ENCODE data around the gene PRLR. TPM values are rescaled to one million over a fixed set of nuclear protein-coding genes. Genes with fewer than 3 reads are reported as not detected.

The PRLR gene
- total RNA-seq, 2 experiments from 2014 or later: not detected

- H3K27me3 Mint-ChIP-seq: peaks cover 17% of the 10 kb centered on the region
- H3K4me1 Mint-ChIP-seq (ENCODE audit: low read depth): no peaks in the 10 kb centered on the region
- intact Hi-C loops (cut with micrococcal nuclease): loop anchor here (10.0 kb wide), 1 partner anchor 508 kb away; no protein-coding TSS in a partner anchor
- CTCF ChIA-PET: interaction anchor here (0.8 to 4.1 kb wide), 10 partner anchors 9 to 528 kb away, joined by 3 to 41 read pairs (median 4); no protein-coding TSS in a partner anchor
- POLR2A ChIA-PET: no interaction called here
- no peak overlapping the region for H3K27ac Mint-ChIP-seq
- ATAC-seq (no peak), DNase-seq (no peak)
- peaks cover 2% of the 10 kb centered on the region for H3K9me3 Mint-ChIP-seq
- no peaks in the 10 kb centered on the region for H3K36me3 Mint-ChIP-seq (ENCODE audit: low read depth)
- H3K4me3 Mint-ChIP-seq: no peak overlapping the region
- TF ChIP-seq CTCF (IDR thresholded peaks at IDR 0.05): no peak
Observed at GRCh38 chr5:35002459-35002858, 227.8 kb downstream of the PRLR start.

GRCh38 chr5:35001842-35002241, 228.4 kb downstream of the PRLR start:
- no peak for ATAC-seq
- DNase-seq: no peak
- POLR2A ChIA-PET: no interaction called here
- H3K4me1 Mint-ChIP-seq (ENCODE audit: low read depth): no peaks in the 10 kb centered on the region
- H3K27me3 Mint-ChIP-seq: peaks cover 15% of the 10 kb centered on the region
- intact Hi-C loops (cut with micrococcal nuclease): loop anchor here (10.0 kb wide), 1 partner anchor 507 kb away; no protein-coding TSS in a partner anchor
- H3K36me3 Mint-ChIP-seq (ENCODE audit: low read depth): no peaks in the 10 kb centered on the region
- no peak overlapping the region for H3K27ac Mint-ChIP-seq
- no peak for TF ChIP-seq CTCF (IDR thresholded peaks at IDR 0.05)
- no peak overlapping the region for H3K4me3 Mint-ChIP-seq
- no peaks in the 10 kb centered on the region for H3K9me3 Mint-ChIP-seq
- CTCF ChIA-PET: interaction anchor here (0.6 to 4.1 kb wide), 7 partner anchors 8 to 528 kb away, joined by 3 to 41 read pairs (median 4); no protein-coding TSS in a partner anchor

Other genes starting within 250 kb of the PRLR start
- gene AGXT2, start 182.5 kb downstream of the PRLR start, total RNA-seq: not detected